PFSK-1 (cell line): ENCODE measurements around the gene ITGAE.

Experiments
- FOXP2 ChIP-seq: optimal IDR thresholded peaks from 2 replicates; pipeline ENCODE3; 2011; ENCODE audit warnings: borderline replicate concordance, control low read depth, inconsistent platforms; ENCODE audit not compliant: insufficient read depth; ENCODE audit errors: extremely low read length, extremely low read depth
- POLR2AphosphoS5 ChIP-seq: IDR thresholded peaks from 2 replicates; pipeline ENCODE4 v1.6.1; 2012; ENCODE audit warnings: low read depth, mild to moderate bottlenecking, control low read depth, low read length, moderate library complexity
- REST ChIP-seq, 2 experiments: IDR thresholded peaks; 2 replicates each; pipeline versions ENCODE4 v1.6.1 to v1.8.0; 2011 to 2012; ENCODE audit warnings: low read depth in 2 of 2, low read length in 2 of 2, control low read depth in 1 of 2, inconsistent platforms in 1 of 2, mild to moderate bottlenecking in 1 of 2, moderate library complexity in 1 of 2; ENCODE audit not compliant: insufficient read depth in 1 of 2
- SIN3A ChIP-seq: IDR thresholded peaks from 2 replicates; pipeline ENCODE4 v1.6.1; 2012; ENCODE audit warnings: mild to moderate bottlenecking, low read length, moderate library complexity, borderline replicate concordance; ENCODE audit not compliant: insufficient read depth
- TAF1 ChIP-seq: IDR thresholded peaks from 2 replicates; pipeline ENCODE4 v1.6.1; 2012; ENCODE audit warnings: low read length, control low read depth, borderline replicate concordance; ENCODE audit not compliant: insufficient read depth

The ITGAE gene

GRCh38 chr17:3761918-3762380, 39.0 kb downstream of the ITGAE start:
- TF ChIP-seq TAF1 (no peak), POLR2AphosphoS5 (no peak), FOXP2 (no peak), REST (IDR thresholded peaks at IDR 0.05; ENCODE audit: insufficient read depth in 1 of 2, low read depth in 2 of 2, low read length in 2 of 2) (no peak), SIN3A (no peak)

- TF ChIP-seq TAF1 (no peak), REST (IDR thresholded peaks at IDR 0.05; ENCODE audit: insufficient read depth in 1 of 2, low read depth in 2 of 2, low read length in 2 of 2) (no peak), FOXP2 (no peak), SIN3A (no peak), POLR2AphosphoS5 (no peak)
These were observed 39.7 kb downstream of the ITGAE start for GRCh38 chr17:3761036-3761917.

GRCh38 chr17:3759597-3760216, 41.3 kb downstream of the ITGAE start:
- TF ChIP-seq SIN3A (no peak), POLR2AphosphoS5 (no peak), REST (IDR thresholded peaks at IDR 0.05; ENCODE audit: insufficient read depth in 1 of 2, low read depth in 2 of 2, low read length in 2 of 2) (no peak), FOXP2 (no peak), TAF1 (no peak)

GRCh38 chr17:3755335-3756030, 45.5 kb downstream of the ITGAE start:
- TF ChIP-seq POLR2AphosphoS5: no peak
- no peak for TF ChIP-seq FOXP2
- no peak for TF ChIP-seq REST (IDR thresholded peaks at IDR 0.05; ENCODE audit: insufficient read depth in 1 of 2, low read depth in 2 of 2, low read length in 2 of 2)
- TF ChIP-seq SIN3A: no peak
- no peak for TF ChIP-seq TAF1
